DMS53 treated with DMSO at 0.1 percent for 48 hours (cell line): Measurements from ENCODE around the gene TAOK1.
"Not testable (repeated sequence)": the region's sequence is repeated elsewhere in the genome, so short reads cannot be mapped to it uniquely, and the experiment has no call there.

ENCODE experiments used
- DNase-seq: peaks from one replicate; lab custom pipeline; 2025; ENCODE audit not compliant: unreplicated experiment; lab: John Stamatoyannopoulos, UW

TAOK1 gene

DNA sequence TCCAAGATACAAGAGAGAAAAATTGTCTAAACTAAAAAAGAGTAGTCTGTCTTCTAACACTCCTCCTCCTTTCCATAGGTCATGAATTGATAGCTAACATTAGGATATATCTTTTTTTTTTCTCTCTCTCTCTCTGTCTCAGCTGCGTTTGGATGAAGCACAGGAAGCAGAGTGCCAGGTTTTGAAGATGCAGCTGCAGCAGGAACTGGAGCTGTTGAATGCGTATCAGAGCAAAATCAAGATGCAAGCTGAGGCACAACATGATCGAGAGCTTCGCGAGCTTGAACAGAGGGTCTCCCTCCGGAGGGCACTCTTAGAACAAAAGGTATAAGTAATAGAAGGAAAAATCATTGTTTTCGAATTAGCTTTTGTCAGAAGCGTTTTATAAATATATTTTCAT is 143.8 kb downstream of the TAOK1 start:
- no peak for DNase-seq

DNA sequence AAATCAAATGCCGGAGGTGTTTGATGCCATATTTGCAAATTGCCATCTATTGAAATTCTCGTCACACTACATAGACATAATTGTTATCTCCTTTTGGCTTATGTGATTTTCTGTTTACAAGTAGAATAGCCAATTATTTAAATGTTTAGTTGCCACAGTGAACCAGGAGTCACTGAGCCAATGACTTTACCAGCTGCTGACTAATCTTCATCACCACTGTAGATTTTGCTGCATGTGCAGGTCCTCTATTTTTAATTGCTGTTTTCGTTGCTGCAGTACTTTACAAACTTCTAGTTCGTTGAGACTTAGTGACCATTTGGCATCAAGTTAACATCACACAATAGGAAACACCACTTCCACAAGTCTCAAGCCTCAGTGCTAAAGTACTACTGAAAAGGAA is 153.9 kb downstream of the TAOK1 start:
- no peak for DNase-seq

DNA sequence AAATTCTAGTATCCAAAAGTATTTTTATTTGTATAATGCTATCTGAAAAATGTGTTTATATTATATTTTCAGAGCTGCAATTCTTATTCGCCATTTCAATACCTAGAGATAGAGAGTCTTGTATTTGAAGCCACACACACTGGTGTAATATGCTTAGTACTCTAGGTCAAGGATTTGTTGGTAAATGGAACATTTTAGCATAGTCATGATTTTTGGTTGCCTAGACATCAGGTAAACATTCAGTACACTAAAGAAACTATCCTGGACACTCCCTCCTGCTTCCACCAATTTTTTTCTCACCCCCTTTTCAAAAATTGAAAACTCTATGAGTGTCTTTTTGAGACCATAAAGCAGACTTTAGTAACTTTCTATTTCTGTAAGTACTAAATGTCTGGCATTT is 155.9 kb downstream of the TAOK1 start:
- DNase-seq, result no peak

DNA sequence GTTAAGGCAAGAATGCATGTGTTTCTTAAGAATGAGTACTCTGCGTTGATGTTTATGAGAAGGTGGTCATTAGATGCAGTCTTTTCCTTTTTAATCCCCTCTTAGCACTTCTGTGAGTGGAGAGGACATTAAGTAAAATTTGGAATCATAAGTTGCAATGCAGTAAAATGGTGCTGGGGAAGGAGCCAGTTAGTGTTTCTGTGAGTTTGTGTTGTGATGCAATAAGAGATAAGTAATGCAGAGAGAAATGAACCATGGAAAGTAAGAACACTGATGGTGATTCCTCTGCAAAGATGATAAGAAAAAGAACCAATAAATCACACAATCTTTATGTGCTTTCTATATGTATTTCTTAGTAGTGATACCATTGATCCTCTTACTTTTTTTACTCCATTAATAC is 156.7 kb downstream of the TAOK1 start:
- DNase-seq, result no peak

DNA sequence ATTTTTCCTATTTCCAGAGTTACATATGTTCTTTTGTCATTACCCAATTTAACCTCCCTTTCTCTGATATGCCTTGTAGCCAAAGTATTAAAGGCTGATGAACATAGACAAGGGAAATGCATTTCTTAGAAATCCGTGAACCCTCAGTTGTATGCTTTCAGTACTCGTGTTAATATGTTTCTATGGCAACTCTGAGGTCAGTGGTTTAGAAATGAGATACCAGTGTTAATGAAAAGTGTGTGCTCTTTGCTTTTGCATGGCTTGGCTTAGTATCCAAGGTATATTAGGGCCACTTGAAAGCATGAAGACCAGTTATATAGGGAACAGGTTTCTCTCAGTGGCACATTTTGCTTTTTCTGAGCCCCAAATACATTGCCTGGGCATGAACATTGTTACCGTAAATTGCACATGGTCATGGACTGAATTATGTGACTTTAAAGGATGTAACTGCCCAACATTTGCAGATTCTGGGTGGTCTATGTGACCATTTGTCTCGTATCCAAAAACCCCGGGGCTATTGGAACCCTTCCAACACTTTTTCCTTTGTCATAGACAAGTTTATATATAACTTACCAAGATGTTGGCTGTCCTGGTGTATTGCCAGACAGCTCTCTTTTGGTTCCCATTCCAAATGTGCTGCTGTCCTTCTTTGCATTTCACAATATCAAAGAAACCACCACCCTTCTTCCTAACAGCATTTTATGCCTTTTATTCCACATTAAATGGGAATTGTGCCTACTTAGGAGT is 159.2 kb downstream of the TAOK1 start:
- DNase-seq, result no peak

DNA sequence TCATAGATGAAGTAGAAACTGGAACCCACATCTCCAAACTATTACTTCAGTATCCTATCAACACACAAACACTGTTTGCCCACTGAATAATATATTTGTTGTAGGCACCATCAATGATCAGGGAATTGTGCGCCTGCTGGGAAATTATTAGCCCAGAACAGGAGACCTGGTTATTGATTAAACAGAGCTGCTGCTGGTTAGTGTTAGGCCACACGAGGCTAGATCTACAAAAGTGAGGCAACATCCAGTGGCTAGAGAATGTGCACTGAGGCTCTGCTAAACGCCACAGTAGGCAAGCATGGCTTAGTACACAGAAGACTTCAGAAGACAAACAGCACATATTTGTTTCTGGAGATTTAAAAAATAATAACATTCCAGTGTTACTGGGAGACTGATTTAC is 165.7 kb downstream of the TAOK1 start:
- DNase-seq, result peak; percentile 42

DNA sequence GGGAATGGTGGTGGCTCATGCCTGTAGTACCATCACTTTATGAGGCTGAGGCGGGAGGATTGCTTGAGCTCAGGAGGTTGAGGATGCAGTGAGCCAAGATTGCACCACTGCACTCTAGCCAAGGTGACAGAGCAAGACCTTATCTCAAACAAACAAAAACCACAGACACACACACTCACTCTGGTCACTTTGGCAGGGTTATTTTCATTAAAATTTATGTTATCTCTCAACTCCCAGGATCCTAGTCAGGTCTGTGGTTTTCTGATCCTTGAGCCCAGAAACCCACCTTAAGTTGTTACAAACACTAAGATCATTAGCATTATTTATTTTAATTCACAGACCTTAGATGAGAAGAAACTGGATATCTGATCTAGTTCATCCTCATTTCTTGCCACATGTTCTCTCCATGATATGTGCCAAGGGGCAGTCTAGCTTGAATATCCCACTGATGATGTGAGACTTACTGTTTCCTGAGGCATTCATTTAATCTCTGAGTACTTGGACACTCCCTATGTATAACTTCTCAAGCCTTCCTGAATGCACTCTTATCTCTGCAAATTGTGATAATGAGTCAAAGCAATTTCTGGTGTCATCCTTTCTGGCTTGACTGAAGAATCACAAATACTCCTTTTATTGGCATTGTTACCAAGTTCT is 167.0 kb downstream of the TAOK1 start:
- no peak for DNase-seq

DNA sequence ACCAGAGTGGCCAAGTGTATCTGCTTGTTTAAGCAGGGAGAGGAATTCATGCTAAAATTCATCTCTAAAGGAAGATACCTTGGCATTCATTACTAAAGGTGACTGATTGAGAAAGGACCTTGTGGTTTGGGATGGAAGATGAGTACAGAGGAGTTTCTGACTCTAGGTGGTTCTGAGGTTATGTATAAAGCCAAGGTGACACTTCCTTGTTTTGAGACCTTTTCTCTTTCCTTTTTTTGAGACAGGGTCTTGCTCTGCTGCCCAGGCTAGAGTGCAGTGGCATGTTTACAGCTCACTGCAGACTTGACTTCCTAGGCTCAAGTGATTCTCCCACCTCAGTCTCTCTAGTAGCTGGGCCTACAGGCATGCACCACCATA is 167.6 kb downstream of the TAOK1 start:
- no peak for DNase-seq

DNA sequence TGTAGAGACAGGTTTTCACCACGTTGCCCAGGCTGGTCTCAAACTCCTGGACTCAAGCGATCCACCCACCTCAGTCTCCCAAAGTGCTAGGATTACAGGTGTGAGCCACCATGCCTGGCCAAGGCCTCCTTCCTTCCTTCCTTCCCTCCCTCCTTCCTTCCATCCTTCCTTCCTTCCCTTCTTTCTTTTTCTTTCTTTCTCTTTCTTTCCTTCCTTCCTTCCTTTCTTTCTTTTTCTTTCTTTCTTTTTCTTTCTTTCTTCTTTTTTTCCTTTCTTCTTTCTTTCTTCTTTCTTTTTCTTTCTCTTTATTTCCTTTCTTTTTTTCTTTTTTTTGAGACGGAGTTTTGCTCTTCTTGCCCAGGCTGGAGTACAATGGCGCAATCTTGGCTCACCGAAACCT is 168.0 kb downstream of the TAOK1 start:
- not testable (repeated sequence) for DNase-seq

DNA sequence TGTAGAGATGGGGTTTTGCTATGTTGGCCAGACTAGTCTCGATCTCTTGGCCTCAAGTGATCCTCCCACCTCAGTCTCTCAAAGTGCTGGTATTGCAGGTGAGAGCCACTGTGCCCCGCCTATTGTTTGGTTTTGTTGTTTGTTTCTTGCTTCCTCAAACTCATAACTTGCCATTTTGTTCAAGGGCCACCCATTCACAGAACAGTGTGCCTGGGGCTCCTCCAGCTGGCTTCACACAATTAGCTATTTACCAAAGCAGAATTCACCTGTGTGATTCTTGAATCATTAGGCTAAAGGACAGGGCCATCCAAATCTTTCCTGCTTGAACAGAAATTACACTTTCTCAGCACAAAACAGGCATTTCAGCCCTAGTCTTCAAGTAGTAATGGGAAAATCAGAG is 169.5 kb downstream of the TAOK1 start:
- DNase-seq, result no peak

DNA sequence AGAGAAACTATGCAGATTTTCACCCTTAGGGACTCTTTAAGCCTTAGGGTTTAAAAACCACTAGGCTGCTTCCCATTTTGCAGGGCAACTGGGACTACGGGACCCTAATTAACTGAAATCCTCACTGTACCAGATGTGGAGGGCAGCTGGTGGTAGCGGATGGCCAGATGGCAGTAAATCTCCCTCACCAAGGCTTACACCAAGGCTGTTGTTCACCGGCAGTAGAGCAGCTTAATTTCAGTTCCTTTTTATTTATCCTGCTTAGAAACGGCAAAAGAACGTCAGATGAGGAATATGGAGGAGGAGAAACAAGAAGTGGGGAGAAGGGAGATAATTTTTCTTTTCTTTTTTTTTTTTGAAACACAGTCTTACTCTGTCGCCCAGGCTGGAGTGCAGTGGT is 170.2 kb downstream of the TAOK1 start:
- no peak for DNase-seq

DNA sequence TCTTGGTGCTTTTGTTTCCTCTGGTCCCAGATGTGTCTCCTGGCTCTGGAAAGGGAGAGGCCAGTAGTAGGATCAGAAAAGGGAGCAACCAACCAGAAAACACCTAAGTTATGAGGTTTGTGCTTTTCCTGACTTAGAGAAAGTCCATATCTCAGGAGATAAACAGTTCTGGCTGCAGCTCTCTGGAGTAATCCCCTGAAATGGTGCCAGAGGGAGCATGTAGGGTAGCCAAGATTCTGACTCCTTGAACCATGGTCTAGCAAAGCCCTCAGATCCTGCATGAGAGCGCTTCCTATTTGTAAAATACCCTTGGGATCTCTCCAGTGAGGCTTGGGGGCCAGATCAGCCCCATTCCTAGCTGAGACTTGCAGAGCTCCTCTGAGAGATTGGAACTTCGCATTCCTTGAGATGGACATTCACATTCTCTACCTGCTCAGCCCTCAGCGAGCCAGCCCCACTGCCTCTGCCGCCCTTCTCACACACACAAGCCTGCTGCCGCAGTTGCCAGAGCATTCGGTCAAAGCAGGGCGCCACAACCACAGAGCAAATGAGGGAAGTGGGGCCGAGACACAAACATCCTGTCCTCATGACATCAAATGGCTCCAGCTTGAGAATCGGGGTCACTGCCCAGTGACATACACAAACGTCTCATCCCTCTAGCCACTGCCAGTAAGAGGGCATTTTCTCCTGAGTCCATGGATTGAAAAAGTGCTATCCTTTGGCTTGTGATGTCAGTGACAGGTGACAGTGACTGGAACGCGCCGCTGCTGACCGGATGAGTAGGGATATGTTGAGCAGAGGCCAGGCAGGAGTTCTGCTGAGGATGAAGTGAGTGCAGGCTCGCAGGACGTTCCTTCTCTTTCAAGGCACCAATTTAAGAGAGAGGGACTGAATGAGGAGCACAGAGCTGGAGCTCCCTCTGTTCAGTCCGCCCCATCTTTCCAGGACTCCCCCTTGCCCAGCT is 171.7 kb downstream of the TAOK1 start:
- no peak for DNase-seq

DNA sequence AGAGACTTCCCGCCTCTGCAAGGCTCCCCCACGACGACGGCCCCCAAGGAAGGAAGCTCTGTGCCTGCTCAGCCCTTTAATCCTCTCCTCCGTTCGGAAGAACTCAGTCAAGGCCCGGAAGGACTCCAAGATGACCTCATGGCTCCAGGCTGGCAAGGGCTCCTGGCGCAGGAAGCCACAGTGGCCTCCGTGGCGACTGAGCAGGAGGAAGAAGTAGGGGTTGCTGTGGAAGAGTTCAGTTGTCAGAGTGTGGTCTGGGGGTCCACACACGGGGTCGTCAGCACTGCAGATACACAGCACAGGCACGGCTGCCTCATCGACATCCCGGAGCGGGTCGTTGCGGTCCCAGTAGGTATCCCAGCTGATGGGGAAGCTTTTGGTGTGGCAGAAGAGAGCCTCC is 172.5 kb downstream of the TAOK1 start:
- no peak for DNase-seq

DNA sequence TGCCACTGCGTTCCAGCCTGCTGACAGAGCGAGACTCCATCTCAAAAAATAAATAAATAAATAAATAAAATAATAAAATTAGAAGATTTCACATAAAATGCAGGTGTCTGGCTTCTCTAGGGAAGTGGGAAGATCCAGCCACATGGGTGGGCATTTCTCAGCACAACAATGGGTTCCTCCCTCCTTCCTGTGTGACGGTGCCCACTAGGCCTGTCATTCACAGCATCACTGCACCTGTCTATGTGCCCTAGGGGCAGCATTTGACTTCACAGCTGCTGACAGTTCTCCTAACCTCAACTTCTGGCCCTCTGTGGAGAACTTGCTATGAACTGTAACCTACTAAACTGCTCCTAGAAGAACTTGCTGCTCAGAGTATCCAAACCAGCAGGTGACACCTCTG is 173.7 kb downstream of the TAOK1 start:
- no peak for DNase-seq

DNA sequence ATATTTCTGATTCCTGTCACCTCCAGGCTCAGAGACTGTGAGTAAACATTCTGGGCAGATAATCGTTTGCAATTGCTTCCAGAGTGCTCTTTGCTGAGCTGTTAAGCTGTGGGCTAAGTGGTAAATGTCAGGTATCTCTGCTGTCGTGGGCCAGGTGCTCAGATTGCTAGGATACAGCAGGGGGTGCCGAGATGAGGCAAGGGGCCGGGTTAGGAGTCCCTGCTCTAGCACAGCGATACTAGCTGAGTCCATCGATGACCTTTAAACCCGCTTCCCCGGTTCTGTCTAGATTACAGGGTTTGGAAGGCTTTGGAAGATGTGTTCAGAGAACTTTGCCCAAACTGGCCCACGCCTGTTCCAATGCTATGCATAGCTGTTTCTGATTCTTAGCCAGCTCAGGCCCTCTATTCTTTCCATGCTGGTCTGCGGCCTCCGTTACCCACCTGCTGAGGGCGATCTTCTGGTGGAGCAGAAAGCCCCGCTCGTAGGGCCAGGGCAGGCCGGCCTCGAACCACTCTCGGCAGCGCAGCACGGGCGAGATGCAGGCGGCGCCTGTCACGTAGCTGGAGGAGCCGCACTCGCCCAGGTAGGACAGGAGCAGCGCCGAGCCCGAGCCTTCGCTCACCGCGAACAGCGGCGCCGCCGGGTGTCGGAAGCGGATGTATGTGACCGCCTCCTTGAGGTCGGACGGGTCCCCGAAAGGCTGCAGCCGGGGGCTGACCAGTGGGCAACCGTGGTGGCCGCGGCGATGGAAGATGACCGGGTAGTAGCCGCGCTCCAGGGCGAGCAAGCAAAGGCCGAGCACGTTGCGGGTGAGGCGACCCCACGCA is 175.7 kb downstream of the TAOK1 start:
- DNase-seq, result peak; percentile 24

DNA sequence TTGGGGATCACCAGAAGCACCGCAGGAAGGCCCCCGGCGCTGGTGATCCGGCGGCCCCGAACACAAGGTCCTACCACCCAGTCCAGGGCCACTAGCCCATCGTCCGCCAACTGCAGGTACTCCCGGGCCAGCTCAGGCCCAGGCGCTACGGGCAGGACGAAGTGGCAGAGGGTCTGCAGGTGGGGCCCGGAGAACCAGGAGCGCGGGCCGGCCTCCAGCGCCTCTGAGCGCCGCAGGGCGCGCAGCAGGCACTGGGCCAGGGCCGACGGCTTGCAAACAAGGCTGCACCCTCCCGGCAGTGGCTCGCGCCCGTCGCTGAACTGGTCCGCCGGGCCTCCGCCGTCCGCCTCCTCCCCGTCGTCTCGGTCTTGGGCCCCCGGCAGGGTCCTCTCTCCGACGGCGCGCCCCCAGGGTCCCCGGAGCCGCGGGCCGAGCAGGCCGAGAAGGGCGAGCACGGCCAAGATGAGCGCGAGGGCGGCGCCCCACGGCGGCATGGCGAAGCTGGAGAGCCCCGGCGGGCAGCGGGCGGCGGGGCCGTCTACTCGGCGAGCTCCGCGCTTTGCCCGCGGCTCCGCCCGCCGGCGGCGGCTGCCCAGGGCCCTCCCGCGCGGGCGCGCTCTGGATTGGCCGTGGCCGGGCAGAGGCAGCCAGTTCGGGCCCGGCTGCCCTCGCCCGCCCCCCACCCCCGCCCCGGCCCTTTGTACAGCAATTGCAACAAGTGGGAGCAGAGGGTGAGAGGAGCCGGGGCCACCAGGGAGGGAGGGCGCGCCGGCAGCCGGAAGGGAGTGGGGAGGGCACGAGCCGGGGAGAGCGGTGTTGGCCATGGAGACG is 176.5 kb downstream of the TAOK1 start, which contains the start of gene ABHD15:
Gene ABHD15, minus strand, starts transcription at position 565 of the 831 bp plus-strand sequence. Its CDS starts 71 bp downstream, at position 494.
- DNase-seq, result peak; percentile 28

DNA sequence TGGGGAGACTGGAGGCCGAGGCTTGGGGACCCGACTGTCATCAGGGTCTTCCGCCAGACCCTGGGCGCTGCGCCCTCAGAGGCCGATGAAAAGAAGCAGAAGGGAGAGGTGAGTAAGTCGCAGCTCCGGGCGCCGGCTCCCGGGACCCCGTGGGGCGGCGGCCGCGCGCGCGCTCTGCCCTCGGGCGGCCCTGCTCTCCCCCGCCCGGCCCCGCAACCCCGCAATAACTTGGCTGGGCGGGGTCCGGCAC is 177.1 kb downstream of the TAOK1 start:
- no peak for DNase-seq

DNA sequence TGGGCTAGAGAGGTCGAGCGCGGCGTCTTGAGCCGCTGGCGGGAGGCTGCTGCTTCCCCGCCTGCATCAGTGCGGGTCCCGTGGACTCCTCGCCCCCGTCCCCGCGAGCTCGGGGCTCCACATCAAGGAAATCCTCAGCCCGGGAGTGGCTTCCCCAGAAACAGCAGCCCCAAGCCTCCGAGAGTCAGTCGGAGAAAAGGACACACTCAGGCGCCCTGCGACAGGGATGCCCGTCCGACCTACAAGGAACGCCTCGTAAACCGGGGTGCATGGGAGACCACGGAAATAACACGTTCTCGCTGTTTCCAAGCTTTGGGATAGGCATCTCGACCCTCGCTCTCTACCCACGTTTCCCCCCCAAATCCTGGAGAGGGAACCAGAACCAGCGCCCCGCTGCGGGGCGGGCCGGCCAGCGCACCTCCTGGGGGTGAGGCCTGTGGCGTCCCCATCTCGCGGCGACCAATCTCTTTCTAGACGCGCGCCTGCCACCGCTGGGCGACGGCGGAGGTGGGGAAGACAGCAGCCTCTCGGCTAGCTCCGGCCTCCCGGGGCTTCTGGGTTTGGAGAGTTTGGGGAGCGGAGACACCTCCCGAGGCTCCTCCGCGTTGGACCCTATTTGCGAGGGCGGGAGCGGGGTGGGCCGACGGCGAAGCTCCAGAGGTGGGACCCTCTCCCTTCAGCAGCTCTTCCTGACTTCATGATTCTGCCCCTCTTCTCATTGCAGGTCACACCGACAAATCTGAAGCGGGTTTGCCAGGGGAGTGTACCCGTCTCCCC is 177.6 kb downstream of the TAOK1 start:
- no peak for DNase-seq
